HG03097 (cell line): Measurements from ENCODE around the gene LIMS2.

Source experiments
- ATAC-seq: cut with Tn5 transposase; IDR thresholded peaks from one replicate; pipeline ENCODE4 v1.9.1; 2021; ENCODE audit not compliant: unreplicated experiment, low FRiP score

The LIMS2 gene

GRCh38 chr2:127635380-127636237 lies 39.7 kb downstream of the LIMS2 start:
- no peak for ATAC-seq

GRCh38 chr2:127634626-127635379 lies 40.5 kb downstream of the LIMS2 start:
- ATAC-seq = no peak

GRCh38 chr2:127634066-127634617 lies 41.2 kb downstream of the LIMS2 start:
- ATAC-seq = no peak

- ATAC-seq = no peak
Measured at GRCh38 chr2:127633556-127634065, 41.7 kb downstream of the LIMS2 start.

- no peak for ATAC-seq
Measured at GRCh38 chr2:127632592-127633489, 42.5 kb downstream of the LIMS2 start.

GRCh38 chr2:127631997-127632581 lies 43.2 kb downstream of the LIMS2 start:
- ATAC-seq = no peak

GRCh38 chr2:127631541-127631996 lies 43.8 kb downstream of the LIMS2 start:
- ATAC-seq = no peak

GRCh38 chr2:127630864-127631540 lies 44.3 kb downstream of the LIMS2 start:
- ATAC-seq = no peak

- ATAC-seq = no peak
Measured at GRCh38 chr2:127630096-127630863, 45.0 kb downstream of the LIMS2 start.

GRCh38 chr2:127629637-127630036 lies 45.7 kb downstream of the LIMS2 start:
- ATAC-seq = no peak

GRCh38 chr2:127628767-127629614 lies 46.3 kb downstream of the LIMS2 start:
- no peak for ATAC-seq

- ATAC-seq = no peak
Measured at GRCh38 chr2:127627740-127628571, 47.4 kb downstream of the LIMS2 start.

- no peak for ATAC-seq
Measured at GRCh38 chr2:127626917-127627739, 48.2 kb downstream of the LIMS2 start.

GRCh38 chr2:127626175-127626574 lies 49.2 kb downstream of the LIMS2 start:
- ATAC-seq = no peak

- no peak for ATAC-seq
Measured at GRCh38 chr2:127625572-127625951, 49.8 kb downstream of the LIMS2 start.
